ENCODE results near the gene EDC4. TPM values are rescaled to one million over a fixed set of nuclear protein-coding genes. Genes with fewer than 3 reads are reported as not detected.

EDC4 gene
- total RNA-seq, 2 experiments from 2014 or later, result 99.6 to 102 TPM

DNA sequence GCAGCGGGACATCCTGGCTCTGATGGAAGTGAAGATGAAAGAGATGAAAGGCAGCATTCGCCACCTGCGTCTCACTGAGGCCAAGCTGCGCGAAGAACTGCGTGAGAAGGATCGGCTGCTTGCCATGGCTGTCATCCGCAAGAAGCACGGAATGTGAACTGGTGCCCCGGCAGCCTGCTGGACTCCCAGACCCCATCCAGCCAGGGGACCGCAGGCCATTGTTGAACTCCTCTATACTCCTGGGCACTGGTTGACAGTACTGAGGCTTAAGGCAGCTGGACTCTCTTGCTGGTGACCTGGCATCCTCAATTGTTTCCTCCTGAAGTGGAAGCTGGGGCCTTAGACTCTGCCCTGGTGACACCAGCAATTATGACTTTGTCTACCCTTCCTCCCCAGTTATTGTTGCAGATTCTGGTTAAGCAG is 29.5 kb upstream of the EDC4 start:
- Mint-ChIP-seq H3K4me1 (peaks cover 38% of the 10 kb centered on the region), H3K9me3 (no peaks in the 10 kb centered on the region), H3K27me3 (no peaks in the 10 kb centered on the region), H3K27ac (peak overlapping the region; percentile 91), H3K4me3 (peak overlapping the region; percentile 95), H3K36me3 (peaks cover 3% of the 10 kb centered on the region)
- no peak for DNase-seq

DNA sequence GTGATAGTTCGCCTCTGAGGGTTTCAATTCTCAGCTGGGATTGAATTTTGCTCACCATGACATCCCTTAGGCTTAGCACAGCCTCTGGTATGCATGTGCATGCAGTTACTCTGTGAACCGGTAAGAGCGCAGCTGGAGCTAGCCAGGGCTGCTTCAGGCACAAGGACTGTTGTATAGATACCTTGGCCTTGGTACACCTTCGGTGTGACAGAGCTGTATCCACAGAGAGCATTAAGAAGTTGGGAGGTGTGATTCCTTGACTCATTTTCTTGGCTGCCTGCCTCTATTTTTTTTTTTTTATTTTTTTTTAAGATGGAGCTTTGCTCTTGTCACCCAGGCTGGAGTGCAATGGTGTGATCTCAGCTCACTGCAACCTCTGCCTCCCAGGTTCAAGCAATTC is 28.4 kb upstream of the EDC4 start:
- peaks cover 3% of the 10 kb centered on the region for H3K36me3 Mint-ChIP-seq
- peak overlapping the region; percentile 91 for H3K27ac Mint-ChIP-seq
- DNase-seq, result no peak
- H3K9me3 Mint-ChIP-seq, result no peaks in the 10 kb centered on the region
- H3K4me1 Mint-ChIP-seq, result peaks cover 39% of the 10 kb centered on the region
- H3K4me3 Mint-ChIP-seq, result peak overlapping the region; percentile 95
- H3K27me3 Mint-ChIP-seq, result no peaks in the 10 kb centered on the region

DNA sequence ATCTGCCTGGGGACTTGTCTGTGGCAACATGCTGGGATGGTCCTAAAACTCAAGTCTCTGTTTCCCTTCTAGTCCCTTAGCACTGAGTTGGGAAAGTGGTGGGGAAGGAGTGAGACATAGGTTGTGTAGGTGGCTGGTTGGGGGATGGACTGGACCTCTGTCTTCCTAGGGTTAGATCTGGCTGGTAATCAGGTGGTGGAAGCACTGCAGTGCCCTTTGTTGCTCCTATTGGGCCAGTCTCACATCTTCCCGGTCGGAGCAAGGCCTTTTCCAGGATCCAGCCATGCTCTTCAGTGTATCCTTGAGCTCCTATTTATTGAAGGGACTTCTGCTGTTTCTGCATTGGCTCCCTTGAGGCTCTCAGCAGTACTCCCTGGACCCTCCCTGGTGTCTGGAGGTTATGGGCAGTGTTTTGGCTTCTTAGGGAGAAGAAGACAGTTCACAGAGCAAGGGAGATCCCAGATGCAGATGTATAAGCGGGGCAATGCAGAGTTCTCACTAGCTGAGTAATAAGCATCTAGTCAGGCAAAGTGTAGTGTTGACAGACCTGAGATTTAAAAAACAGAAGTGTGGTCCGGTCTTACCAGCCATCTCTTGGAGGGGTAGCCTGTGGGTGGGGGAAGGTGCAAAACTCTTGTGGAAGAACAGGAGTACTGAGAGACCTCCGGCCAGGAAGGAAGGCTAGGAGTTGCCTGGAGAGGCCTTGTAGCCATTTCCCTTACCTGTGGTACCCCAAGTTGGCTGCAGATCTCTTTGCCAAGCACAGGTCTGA is 27.4 kb upstream of the EDC4 start:
- Mint-ChIP-seq H3K4me1 (peaks cover 39% of the 10 kb centered on the region), H3K9me3 (no peaks in the 10 kb centered on the region)
- DNase-seq, result no peak

DNA sequence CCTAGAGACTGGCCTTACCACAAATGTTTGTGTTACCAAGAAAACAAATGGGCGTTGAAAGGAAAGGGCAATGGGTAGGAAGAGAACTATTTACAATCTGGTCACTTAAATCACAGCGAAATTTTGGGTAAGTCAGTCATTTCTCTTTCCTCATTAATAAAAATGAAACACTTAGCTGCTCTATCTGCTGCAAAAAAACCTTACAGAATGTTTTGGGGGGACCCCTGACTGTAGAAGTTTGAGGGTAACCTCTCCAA is 26.9 kb upstream of the EDC4 start:
- Mint-ChIP-seq H3K36me3 (peaks cover 10% of the 10 kb centered on the region), H3K4me3 (peak overlapping the region; percentile 85), H3K27ac (peak overlapping the region; percentile 88), H3K9me3 (no peaks in the 10 kb centered on the region), H3K27me3 (no peaks in the 10 kb centered on the region), H3K4me1 (peaks cover 39% of the 10 kb centered on the region)
- no peak for DNase-seq

More for the DNA sequence above, 27.4 kb upstream of the EDC4 start:
- Mint-ChIP-seq H3K27ac (peak overlapping the region; percentile 88), H3K27me3 (no peaks in the 10 kb centered on the region), H3K4me3 (peak overlapping the region; percentile 85), H3K36me3 (peaks cover 10% of the 10 kb centered on the region)

DNA sequence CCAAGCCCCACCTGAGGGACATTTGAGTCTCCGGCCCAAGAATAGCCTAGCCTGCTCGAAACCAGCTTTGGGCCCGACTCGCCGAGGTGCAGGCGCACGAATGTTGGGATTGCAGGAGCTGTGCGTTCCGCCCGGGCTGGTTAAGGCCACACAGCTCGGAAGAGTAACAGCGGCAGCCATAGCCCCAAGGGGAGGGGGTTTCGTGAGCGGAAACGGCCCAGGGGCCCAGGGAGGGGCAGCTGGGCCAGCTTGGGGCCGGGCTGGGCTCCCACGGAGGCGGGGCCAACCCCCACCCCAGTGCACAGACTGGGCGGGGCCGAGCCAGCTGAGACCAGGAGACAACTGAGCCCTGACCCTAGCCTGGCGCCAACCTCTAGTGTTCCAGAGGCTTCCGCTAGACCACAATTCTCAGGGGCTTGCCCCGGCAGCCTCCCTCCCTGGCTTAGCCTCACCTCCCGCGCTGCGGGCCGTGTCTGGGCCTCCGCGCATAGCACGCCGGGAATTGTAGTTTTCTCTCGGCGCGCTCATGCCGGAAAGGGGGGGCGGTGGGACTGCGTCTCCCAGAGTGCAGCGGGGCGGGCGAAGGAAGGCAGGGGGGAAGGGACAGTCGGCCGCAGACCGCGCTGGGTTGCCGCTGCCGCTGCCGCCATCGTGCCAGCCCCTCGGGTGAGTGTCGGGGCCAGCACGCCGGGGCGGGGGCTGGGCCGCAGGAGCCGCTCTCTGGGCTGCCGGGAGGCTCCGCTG is 26.4 kb upstream of the EDC4 start, which contains the start of gene NUTF2:
TSS of gene NUTF2 (plus strand) at position 614 of the 744 bp plus-strand sequence. CDS start 18,198 bp downstream, outside the sequence.
- Mint-ChIP-seq H3K4me1 (peaks cover 37% of the 10 kb centered on the region), H3K36me3 (peaks cover 10% of the 10 kb centered on the region), H3K27ac (peak within 1 kb of the TSS; percentile 88), H3K4me3 (peak within 1 kb of the TSS; percentile 96), H3K9me3 (no peaks in the 10 kb centered on the region), H3K27me3 (no peaks in the 10 kb centered on the region)
- DNase-seq, result peak; percentile 97

DNA sequence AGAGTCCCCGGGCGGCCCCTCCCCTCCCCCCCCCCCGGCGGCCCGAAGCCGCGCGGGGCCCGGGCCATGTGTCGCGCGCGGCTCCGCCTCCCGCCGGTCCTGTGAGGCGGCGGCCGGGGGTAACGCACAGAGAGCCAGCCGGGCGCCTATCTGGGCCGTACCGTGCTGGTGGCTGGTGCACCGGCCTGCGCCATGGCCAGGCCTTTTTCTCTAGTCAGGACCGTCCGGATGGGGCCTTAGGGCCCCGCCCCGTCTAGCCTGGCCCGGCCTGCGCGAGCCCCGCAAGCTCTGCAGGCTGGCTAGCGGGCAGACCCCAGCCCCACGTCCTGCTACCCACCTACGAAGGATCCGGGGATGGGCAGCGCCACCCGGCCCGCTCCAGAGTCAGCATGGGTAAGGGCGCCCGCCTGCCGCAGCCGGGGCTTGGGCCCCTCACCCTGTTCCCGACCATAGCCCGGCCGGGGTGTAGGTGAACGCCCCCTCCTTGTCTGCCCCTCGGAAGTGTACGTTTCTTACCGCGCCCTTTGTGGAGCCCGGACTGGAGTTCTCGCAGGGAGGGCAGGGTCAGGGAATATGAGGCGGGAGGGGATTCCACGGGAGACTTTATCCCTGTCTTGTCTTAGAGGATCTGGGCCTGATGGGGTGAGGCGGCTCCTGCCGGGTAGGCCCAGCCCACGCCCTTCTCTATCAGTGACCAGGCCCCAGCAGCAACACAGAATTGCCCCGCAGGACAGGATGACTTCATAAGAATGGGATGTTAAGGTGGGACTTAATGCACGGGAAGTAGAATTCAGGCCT is 25.6 kb upstream of the EDC4 start, which contains the start of gene CENPT:
TSS of gene CENPT (minus strand) at position 630 of the 798 bp plus-strand sequence. CDS start 13,834 bp downstream, outside the sequence.
- H3K4me1 Mint-ChIP-seq, result peaks cover 35% of the 10 kb centered on the region
- DNase-seq, result peak; percentile 27
- peak within 1 kb of the TSS; percentile 96 for H3K4me3 Mint-ChIP-seq
- H3K36me3 Mint-ChIP-seq, result peaks cover 10% of the 10 kb centered on the region
- H3K27ac Mint-ChIP-seq, result peak within 1 kb of the TSS; percentile 88
- H3K9me3 Mint-ChIP-seq, result no peaks in the 10 kb centered on the region
- no peaks in the 10 kb centered on the region for H3K27me3 Mint-ChIP-seq

DNA sequence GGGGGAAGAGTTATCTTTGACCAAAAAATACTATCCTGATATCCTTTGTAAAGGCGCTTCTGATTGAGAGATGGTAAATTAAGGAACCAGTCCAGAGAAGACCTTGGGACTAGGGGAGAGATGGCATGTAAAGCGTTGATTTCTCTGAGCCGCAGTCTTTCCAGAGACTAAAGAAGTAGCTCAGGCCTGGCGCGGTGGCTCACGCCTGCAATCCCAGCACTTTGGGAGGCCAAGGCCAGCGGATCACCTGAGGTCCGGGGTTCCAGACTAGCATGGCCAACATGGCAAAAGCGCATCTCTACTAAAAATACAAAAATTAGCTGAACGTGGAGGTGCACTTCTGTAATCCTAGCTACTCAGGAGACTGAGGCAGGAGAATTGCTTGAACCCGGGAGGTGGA is 24.7 kb upstream of the EDC4 start:
- peak overlapping the region; percentile 86 for H3K27ac Mint-ChIP-seq
- peak overlapping the region; percentile 96 for H3K4me3 Mint-ChIP-seq
- no peak for DNase-seq
- H3K4me1 Mint-ChIP-seq, result peaks cover 33% of the 10 kb centered on the region
- no peaks in the 10 kb centered on the region for H3K9me3 Mint-ChIP-seq
- H3K36me3 Mint-ChIP-seq, result peaks cover 10% of the 10 kb centered on the region
- no peaks in the 10 kb centered on the region for H3K27me3 Mint-ChIP-seq

DNA sequence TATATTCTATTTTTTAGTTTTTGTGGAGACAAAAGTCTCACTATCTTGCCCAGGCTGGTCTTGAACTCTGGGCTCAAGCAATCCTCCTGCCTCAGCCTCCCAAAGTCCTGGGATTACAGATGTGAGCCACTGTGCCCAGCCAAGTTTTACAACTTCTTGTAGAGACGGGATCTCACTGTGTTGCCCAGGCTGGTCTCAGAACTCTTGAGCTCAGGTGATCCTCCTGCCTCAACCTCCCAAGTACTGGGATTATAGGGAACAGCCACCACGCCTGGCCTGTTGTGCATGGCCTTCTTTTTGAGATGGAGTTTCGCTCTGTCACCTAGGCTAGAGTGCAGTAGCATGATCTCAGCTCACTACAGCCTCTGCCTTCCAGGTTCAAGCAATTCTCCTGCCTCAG is 19.2 kb upstream of the EDC4 start:
- Mint-ChIP-seq H3K4me1 (peaks cover 18% of the 10 kb centered on the region), H3K4me3 (no peak overlapping the region), H3K36me3 (peaks cover 9% of the 10 kb centered on the region), H3K27ac (no peak overlapping the region), H3K9me3 (no peaks in the 10 kb centered on the region), H3K27me3 (no peaks in the 10 kb centered on the region)
- no peak for DNase-seq

DNA sequence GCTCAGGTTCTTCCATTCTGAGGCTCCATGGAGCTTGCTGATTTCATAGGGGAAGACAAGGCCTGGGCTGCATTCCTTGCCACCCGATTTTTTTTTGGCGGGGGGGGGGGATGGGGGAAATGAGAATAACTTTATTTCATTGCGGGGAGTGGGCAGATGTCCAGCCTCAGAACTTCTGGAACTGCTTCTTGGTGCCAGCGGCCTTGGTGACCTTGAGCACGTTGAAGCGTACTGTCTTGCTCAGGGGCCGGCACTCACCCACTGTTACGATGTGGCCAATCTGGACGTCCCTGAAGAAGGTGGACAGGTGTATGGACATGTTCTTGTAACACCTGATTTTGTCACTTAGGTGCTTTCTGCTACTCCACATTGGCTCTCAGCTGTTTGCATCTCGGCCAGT is 17.1 kb upstream of the EDC4 start:
- no peak for DNase-seq
- peaks cover 18% of the 10 kb centered on the region for H3K4me1 Mint-ChIP-seq
- peaks cover 4% of the 10 kb centered on the region for H3K36me3 Mint-ChIP-seq
- H3K27ac Mint-ChIP-seq, result no peak overlapping the region
- no peak overlapping the region for H3K4me3 Mint-ChIP-seq
- H3K27me3 Mint-ChIP-seq, result no peaks in the 10 kb centered on the region
- no peaks in the 10 kb centered on the region for H3K9me3 Mint-ChIP-seq

DNA sequence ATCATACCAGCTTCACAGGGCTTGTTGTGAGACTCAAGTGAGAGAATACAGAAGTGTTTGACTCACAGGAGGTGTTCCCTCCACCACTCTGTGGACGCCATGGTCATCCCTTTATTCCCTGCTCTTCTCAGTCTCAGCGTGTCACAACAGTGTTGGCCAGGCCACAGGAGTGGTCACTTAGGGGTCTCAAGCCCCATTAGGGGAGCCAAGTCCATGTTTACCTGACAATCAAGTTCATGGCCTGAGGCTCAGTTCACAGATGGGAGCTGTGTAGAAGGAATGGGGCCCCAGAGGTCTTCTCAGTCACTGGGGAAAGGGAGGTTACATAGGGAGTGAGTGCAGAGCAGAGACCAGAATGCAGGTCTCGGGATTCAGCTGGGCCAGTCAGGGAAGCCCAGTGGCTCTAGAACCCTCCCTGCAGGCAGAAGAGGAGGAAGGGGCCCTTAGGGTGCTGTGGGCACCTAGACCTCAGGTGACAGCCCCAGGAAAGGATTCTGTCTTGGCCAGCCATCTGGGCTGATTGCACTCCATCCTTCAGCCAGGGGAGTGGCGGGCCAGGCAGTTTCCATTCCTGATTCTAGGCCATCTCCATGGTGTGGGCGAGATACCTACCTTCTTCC is 15.8 kb upstream of the EDC4 start:
- H3K27me3 Mint-ChIP-seq, result no peaks in the 10 kb centered on the region
- no peak overlapping the region for H3K27ac Mint-ChIP-seq
- no peak for DNase-seq
- H3K9me3 Mint-ChIP-seq, result no peaks in the 10 kb centered on the region
- H3K4me3 Mint-ChIP-seq, result no peak overlapping the region
- H3K4me1 Mint-ChIP-seq, result peaks cover 18% of the 10 kb centered on the region
- peaks cover 4% of the 10 kb centered on the region for H3K36me3 Mint-ChIP-seq

DNA sequence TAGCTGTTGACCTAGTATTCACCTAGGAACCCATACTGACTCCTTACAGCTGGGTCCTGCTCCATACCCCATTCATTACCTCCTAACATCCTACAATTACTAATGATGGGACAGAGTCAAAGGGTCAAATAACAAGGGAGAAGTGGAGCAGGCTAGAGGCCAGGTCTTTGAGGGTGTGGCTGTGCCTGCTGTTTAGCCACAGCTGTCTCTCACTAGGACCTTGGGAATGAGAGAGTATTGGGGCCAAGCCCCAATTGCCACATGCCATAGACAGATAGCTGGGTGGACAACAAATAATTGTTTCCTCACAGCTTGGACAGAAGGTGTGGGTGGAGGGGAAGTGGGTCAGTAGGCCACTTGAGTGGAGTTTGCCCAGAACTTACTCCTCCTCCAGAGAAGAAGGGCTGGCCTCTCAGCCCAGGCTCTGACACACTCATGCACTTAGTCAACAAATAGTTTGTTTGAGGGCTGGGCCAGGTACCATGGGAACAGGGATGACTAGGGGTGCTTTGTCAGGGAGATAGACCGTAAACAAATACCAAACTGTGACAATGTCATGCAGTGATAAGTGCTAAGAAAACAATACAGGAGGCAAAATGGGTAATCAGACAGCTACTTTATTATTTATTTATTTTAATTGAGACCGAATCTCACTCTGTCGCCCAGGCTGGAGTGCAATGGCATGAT is 15.2 kb upstream of the EDC4 start:
- Mint-ChIP-seq H3K36me3 (peaks cover 4% of the 10 kb centered on the region), H3K9me3 (no peaks in the 10 kb centered on the region), H3K27ac (no peak overlapping the region), H3K27me3 (no peaks in the 10 kb centered on the region), H3K4me1 (peaks cover 18% of the 10 kb centered on the region), H3K4me3 (no peak overlapping the region)
- no peak for DNase-seq

DNA sequence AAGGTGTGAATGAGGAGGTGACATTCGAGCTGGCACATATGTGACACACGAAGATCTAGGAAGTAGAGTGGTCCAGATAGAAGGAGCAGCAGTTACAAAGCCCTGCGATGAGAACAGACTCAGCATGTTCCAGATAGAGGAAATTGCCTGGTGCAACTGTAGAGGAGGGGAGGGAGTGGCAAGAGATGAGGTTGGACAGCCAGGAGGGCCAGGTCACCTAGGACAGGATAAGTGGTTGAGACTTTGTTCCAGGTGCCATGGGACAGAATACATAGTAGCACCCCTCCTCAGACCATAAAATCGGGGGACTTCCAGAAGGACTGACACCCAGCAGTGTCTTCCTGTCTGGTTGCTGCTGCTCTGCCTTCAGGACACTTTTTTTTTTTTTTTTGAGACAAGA is 14.4 kb upstream of the EDC4 start:
- H3K36me3 Mint-ChIP-seq, result peaks cover 4% of the 10 kb centered on the region
- H3K9me3 Mint-ChIP-seq, result no peaks in the 10 kb centered on the region
- DNase-seq, result no peak
- H3K4me3 Mint-ChIP-seq, result no peak overlapping the region
- H3K27me3 Mint-ChIP-seq, result no peaks in the 10 kb centered on the region
- H3K27ac Mint-ChIP-seq, result peak overlapping the region; percentile 9
- H3K4me1 Mint-ChIP-seq, result peaks cover 18% of the 10 kb centered on the region

DNA sequence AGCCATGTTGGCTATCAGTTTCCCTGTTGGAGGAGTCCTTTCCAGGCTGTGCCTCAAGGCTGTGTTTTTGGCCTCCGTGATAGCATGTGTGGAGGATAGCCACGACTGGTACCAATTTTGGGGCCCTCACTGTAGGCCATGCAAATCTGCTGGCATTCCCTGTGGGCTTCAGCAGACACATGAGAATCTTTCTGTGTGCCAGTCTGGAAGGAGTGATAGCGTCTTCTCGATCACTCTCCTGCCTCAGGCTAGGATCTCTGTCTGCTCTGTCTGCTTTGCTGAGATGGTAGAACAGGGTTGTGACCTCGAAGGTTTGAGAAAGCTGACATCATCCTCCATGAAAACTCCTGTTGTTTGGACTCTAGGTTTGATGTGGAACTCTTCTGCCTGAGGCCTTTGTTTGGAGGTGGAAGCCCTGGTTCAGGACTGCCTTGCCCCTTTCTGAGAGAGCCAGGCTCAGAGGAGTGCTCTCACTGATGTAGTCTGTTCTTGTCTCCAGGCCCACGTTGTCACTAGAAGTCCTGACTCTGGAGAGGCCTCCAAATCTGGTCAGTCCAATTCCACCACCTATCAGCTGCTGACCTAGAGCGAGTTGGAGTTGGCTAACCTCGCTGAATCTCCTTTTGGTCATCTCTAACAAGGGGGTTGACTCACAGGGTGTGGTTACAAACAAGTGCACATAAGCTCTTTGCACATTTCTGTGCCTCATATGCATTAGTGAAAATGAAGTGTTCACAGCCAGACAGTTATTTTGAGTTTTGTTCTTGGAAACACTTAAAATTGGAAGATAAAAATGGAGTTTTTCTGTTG is 12.1 kb upstream of the EDC4 start:
- Mint-ChIP-seq H3K27ac (no peak overlapping the region), H3K4me3 (no peak overlapping the region)

More for the DNA sequence above, 12.1 kb upstream of the EDC4 start:
- DNase-seq, result no peak
- no peaks in the 10 kb centered on the region for H3K9me3 Mint-ChIP-seq
- peaks cover 15% of the 10 kb centered on the region for H3K4me1 Mint-ChIP-seq
- H3K36me3 Mint-ChIP-seq, result peaks cover 4% of the 10 kb centered on the region
- H3K27me3 Mint-ChIP-seq, result no peaks in the 10 kb centered on the region
